ENCODE data around the gene KCNIP4. TPM values are rescaled to one million over a fixed set of nuclear protein-coding genes. Genes with fewer than 3 reads are reported as not detected.

Gene KCNIP4
- total RNA-seq, 1 donor from 2014 or later, result 0.17 TPM

- TF ChIP-seq CTCF (conservative IDR thresholded peaks at IDR 0.05; ENCODE audit: low read depth, low read length), result no peak
- no peak overlapping the region for H3K4me3 ChIP-seq (ENCODE audit: low read depth, low read length)
- DNase-seq (ENCODE audit: low read depth), result no peak
Observed at GRCh38 chr4:21641696-21642095, 306.9 kb downstream of the KCNIP4 start.

GRCh38 chr4:21638171-21638725 lies 310.3 kb downstream of the KCNIP4 start:
- no peak overlapping the region for H3K4me3 ChIP-seq (ENCODE audit: low read depth, low read length)
- DNase-seq (ENCODE audit: low read depth), result no peak
- no peak for TF ChIP-seq CTCF (conservative IDR thresholded peaks at IDR 0.05; ENCODE audit: low read depth, low read length)

- DNase-seq (ENCODE audit: low read depth), result no peak
- H3K4me3 ChIP-seq (ENCODE audit: low read depth, low read length), result no peak overlapping the region
- TF ChIP-seq CTCF (conservative IDR thresholded peaks at IDR 0.05; ENCODE audit: low read depth, low read length), result no peak
Observed at GRCh38 chr4:21628916-21629610, 319.5 kb downstream of the KCNIP4 start.

- no peak for DNase-seq (ENCODE audit: low read depth)
- H3K4me3 ChIP-seq (ENCODE audit: low read depth, low read length), result no peak overlapping the region
- TF ChIP-seq CTCF (conservative IDR thresholded peaks at IDR 0.05; ENCODE audit: low read depth, low read length), result no peak
Observed at GRCh38 chr4:21628116-21628670, 320.4 kb downstream of the KCNIP4 start.

GRCh38 chr4:21625447-21625846 lies 323.1 kb downstream of the KCNIP4 start:
- TF ChIP-seq CTCF (conservative IDR thresholded peaks at IDR 0.05; ENCODE audit: low read depth, low read length), result no peak
- DNase-seq (ENCODE audit: low read depth), result no peak
- H3K4me3 ChIP-seq (ENCODE audit: low read depth, low read length), result no peak overlapping the region

GRCh38 chr4:21605006-21605405 lies 343.6 kb downstream of the KCNIP4 start:
- no peak for TF ChIP-seq CTCF (conservative IDR thresholded peaks at IDR 0.05; ENCODE audit: low read depth, low read length)
- DNase-seq (ENCODE audit: low read depth), result no peak
- H3K4me3 ChIP-seq (ENCODE audit: low read depth, low read length), result no peak overlapping the region
